Endodermal cell (in vitro differentiated cells): Measurements from ENCODE around the gene CTSD. TPM values are rescaled to one million over a fixed set of nuclear protein-coding genes. Genes with fewer than 3 reads are reported as not detected.

ENCODE experiments used
- DNase-seq: peaks from one replicate; pipeline ENCODE4 v3.0.0-alpha.2; 2017
- H3K27ac ChIP-seq: 2 replicates; pipeline ENCODE4 v1.5.1; 2013; ENCODE audit warnings: mild to moderate bottlenecking, low read depth, low read length, moderate library complexity
- H3K27me3 ChIP-seq: 2 replicates; pipeline ENCODE4 v1.6.1; 2013; ENCODE audit warnings: mild to moderate bottlenecking, low read length, moderate library complexity; ENCODE audit not compliant: insufficient read depth, control insufficient read depth, poor library complexity, severe bottlenecking
- H3K36me3 ChIP-seq: 2 replicates; pipeline ENCODE4 v1.7.0; 2013; ENCODE audit warnings: mild to moderate bottlenecking, low read length, moderate library complexity; ENCODE audit not compliant: control insufficient read depth, insufficient read depth
- H3K4me1 ChIP-seq: one replicate; pipeline ENCODE4 v1.7.0; 2013; ENCODE audit warnings: low read length; ENCODE audit not compliant: control insufficient read depth, insufficient read depth
- H3K4me3 ChIP-seq: 2 replicates; pipeline ENCODE4 v1.5.1; 2013; ENCODE audit warnings: mild to moderate bottlenecking, low read length, moderate library complexity
- H3K9ac ChIP-seq: 2 replicates; pipeline ENCODE4 v1.6.1; 2013; ENCODE audit warnings: mild to moderate bottlenecking, low read length, moderate library complexity; ENCODE audit not compliant: poor library complexity, severe bottlenecking; ENCODE audit errors: extremely low read depth
- H3K9me3 ChIP-seq: 2 replicates; pipeline ENCODE4 v1.6.1; 2013; ENCODE audit warnings: mild to moderate bottlenecking, low read length, moderate library complexity; ENCODE audit not compliant: control insufficient read depth
- H3K27ac Mint-ChIP-seq: 2 replicates; pipeline ENCODE4 v1.8.0; 2020; ENCODE audit warnings: mixed read lengths
- H3K27me3 Mint-ChIP-seq: 2 replicates; pipeline ENCODE4 v1.8.0; 2021; ENCODE audit warnings: mild to moderate bottlenecking, mixed read lengths; ENCODE audit not compliant: insufficient read depth
- H3K36me3 Mint-ChIP-seq: 2 replicates; pipeline ENCODE4 v1.8.0; 2020; ENCODE audit warnings: low read depth, mixed read lengths
- H3K4me1 Mint-ChIP-seq: 2 replicates; pipeline ENCODE4 v1.8.0; 2020; ENCODE audit warnings: mixed read lengths
- H3K4me3 Mint-ChIP-seq: 2 replicates; pipeline ENCODE4 v1.8.0; 2020; ENCODE audit warnings: mild to moderate bottlenecking, moderate library complexity, mixed read lengths
- H3K9me3 Mint-ChIP-seq: 2 replicates; pipeline ENCODE4 v1.8.0; 2020; ENCODE audit warnings: mild to moderate bottlenecking, mixed read lengths
- WGBS, 2 experiments: methylation state at CpG; one replicate each; pipeline versions ENCODE4 v1.1.5 to v1.1.7; 2013; ENCODE audit warnings: missing lambda C conversion rate in 2 of 2, mixed read lengths in 1 of 2; ENCODE audit not compliant: insufficient coverage in 1 of 2, insufficient read length in 1 of 2; 5-methylcytosine and 5-hydroxymethylcytosine counted together
- total RNA-seq, 2 donors: library from RNA; stranded (reverse); fragmentation: NEBNext Ultra II Directional in 1 of 2; extraction: Animal tissue kit (Norgen Biotek cat#: 25700) in 1 of 2; gene quantifications; 2 replicates in 1 of 2; 3 replicates in 1 of 2; pipeline ENCODE4 v1.2.1, GENCODE V29; 2021
- TF ChIP-seq, protein P1 (sequence below): fragments of 200-600 bp; sonication (generic); conservative IDR thresholded peaks from 2 replicates; pipeline ENCODE4 v1.5.0; 2021; ENCODE audit warnings: antibody characterized with exemption, mild to moderate bottlenecking

CTSD gene
- total RNA-seq, 2 donors from 2014 or later = 185 to 208 TPM

DNA sequence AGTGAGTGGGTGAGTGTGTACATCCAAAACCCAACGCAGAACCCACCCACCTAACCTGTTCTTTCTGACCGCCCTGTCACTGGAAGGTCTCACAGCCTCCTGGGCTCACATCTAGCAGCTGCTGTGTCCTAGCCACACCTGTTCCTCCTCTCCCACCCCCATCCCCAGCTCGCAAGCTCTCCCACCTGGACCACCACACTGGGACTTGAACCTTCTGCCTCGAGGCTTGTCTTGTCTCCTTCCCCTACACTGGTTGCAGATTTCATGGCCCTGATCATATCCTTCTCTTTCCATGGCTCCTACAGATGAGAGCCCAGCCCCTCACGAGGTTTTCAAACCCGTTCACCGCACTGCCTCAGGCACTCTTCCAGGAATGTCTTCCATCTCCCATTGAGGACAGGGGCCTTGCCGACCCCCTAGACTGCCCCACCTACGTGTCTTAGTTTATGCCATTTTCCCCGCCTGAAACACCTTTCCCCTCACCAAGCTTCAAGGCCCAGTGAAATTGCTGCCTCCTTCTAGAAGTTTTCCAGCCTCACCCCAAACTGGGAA is 20.1 kb downstream of the CTSD start:
- Histone ChIP-seq H3K9ac (no peak overlapping the region), H3K4me1 (no peaks in the 10 kb centered on the region), H3K36me3 (no peaks in the 10 kb centered on the region), H3K9me3 (no peaks in the 10 kb centered on the region), H3K27ac (no peak overlapping the region), H3K27me3 (peaks cover 67% of the 10 kb centered on the region), H3K4me3 (no peak overlapping the region)
- no peaks in the 10 kb centered on the region for H3K36me3 Mint-ChIP-seq
- H3K27me3 Mint-ChIP-seq = peaks cover 47% of the 10 kb centered on the region
- 78 to 86% methylated on average over 8 to 10 of the region's 10 CpGs for WGBS, 2 experiments
- no peak overlapping the region for H3K27ac Mint-ChIP-seq
- DNase-seq = no peak
- TF ChIP-seq, protein P1, sequence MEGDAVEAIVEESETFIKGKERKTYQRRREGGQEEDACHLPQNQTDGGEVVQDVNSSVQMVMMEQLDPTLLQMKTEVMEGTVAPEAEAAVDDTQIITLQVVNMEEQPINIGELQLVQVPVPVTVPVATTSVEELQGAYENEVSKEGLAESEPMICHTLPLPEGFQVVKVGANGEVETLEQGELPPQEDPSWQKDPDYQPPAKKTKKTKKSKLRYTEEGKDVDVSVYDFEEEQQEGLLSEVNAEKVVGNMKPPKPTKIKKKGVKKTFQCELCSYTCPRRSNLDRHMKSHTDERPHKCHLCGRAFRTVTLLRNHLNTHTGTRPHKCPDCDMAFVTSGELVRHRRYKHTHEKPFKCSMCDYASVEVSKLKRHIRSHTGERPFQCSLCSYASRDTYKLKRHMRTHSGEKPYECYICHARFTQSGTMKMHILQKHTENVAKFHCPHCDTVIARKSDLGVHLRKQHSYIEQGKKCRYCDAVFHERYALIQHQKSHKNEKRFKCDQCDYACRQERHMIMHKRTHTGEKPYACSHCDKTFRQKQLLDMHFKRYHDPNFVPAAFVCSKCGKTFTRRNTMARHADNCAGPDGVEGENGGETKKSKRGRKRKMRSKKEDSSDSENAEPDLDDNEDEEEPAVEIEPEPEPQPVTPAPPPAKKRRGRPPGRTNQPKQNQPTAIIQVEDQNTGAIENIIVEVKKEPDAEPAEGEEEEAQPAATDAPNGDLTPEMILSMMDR = no peak
- H3K4me3 Mint-ChIP-seq = no peak overlapping the region
- no peaks in the 10 kb centered on the region for H3K9me3 Mint-ChIP-seq
- H3K4me1 Mint-ChIP-seq = no peaks in the 10 kb centered on the region

DNA sequence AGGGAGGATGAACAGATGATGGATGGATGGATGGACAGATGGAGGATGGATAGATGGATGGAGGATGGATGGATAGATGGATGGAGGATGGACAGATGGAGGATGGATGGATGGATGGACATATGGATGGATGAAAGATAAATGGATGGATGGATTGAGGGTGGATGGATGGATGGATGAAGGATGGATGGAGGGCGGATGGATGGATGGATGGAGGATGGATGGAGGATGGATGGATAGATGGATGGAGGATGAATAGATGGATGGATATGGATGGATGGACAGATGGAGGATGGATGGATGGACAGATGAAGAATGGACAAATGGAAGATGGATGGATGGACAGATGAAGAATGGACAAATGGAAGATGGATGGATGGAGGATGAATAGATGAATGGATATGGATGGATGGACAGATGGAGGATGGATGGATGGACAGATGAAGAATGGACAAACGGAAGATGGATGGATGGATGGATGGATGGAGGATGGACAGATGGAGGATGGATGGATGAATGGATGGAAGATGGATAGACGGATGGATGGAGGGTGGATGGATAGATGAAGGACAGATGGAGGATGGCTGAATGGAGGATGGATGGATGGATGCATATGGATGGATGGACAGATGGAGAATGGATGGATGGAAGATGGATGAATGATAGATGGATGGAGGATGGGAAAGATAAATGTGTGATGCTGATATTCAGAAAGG is 20.7 kb downstream of the CTSD start:
- Histone ChIP-seq H3K27me3 (peaks cover 60% of the 10 kb centered on the region), H3K36me3 (no peaks in the 10 kb centered on the region), H3K9ac (no peak overlapping the region), H3K9me3 (no peaks in the 10 kb centered on the region), H3K4me3 (no peak overlapping the region), H3K27ac (no peak overlapping the region), H3K4me1 (no peaks in the 10 kb centered on the region)
- Mint-ChIP-seq H3K27ac (no peak overlapping the region), H3K36me3 (no peaks in the 10 kb centered on the region), H3K4me3 (no peak overlapping the region), H3K4me1 (no peaks in the 10 kb centered on the region), H3K9me3 (no peaks in the 10 kb centered on the region), H3K27me3 (peaks cover 47% of the 10 kb centered on the region)
- no peak for DNase-seq
- WGBS, 2 experiments = 82 to 89% methylated on average over 3 of the region's 3 CpGs
- TF ChIP-seq, protein P1 = no peak

DNA sequence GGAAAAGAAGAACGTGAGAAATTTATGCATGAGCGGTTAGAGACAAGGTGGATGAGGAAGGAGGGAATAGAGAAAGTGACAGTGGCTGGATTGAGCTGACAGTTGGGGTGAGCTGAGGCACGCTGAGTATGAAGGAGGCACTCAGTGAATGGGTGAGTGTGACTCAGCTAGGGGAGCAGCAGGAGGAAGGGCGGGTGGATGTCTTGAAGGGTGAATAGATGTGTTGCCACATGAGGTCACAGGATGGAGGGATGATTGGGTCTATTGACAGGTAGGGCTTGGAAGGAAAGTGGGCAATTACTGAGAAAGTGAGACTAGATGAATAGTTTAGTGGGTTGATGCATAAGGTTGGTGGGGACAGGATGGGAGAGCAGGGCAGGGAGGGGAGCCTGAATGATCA is 21.4 kb downstream of the CTSD start:
- H3K36me3 Mint-ChIP-seq = no peaks in the 10 kb centered on the region
- H3K4me3 Mint-ChIP-seq = no peak overlapping the region
- WGBS, 2 experiments = 65 to 66% methylated on average over 3 to 4 of the region's 4 CpGs
- no peak overlapping the region for H3K4me3 ChIP-seq
- no peaks in the 10 kb centered on the region for H3K4me1 Mint-ChIP-seq
- no peaks in the 10 kb centered on the region for H3K9me3 ChIP-seq
- peaks cover 59% of the 10 kb centered on the region for H3K27me3 ChIP-seq
- TF ChIP-seq, protein P1 = no peak
- no peaks in the 10 kb centered on the region for H3K36me3 ChIP-seq
- H3K4me1 ChIP-seq = no peaks in the 10 kb centered on the region
- H3K27ac Mint-ChIP-seq = no peak overlapping the region
- H3K9ac ChIP-seq = no peak overlapping the region
- no peak overlapping the region for H3K27ac ChIP-seq
- peaks cover 47% of the 10 kb centered on the region for H3K27me3 Mint-ChIP-seq
- no peaks in the 10 kb centered on the region for H3K9me3 Mint-ChIP-seq
- no peak for DNase-seq
